SU-DHL-6 (cell line): ENCODE data around the gene CNTN1.

Experiments used
- EZH2phosphoT487 ChIP-seq: fragments of 200-600 bp; sonication (generic), shearing (Covaris generic); conservative IDR thresholded peaks from 2 replicates; pipeline ENCODE4 v1.6.1; 2018; ENCODE audit warnings: mild to moderate bottlenecking, antibody characterized with exemption, low read length, moderate library complexity, mixed read lengths
- TF ChIP-seq, protein P1 (sequence below): fragments of 200-600 bp; sonication (generic); IDR thresholded peaks from one replicate; pipeline ENCODE4 v1.5.1; 2017; ENCODE audit warnings: antibody characterized with exemption, mild to moderate bottlenecking, low read length, moderate library complexity; ENCODE audit not compliant: insufficient read depth, poor library complexity, severe bottlenecking

DNA sequence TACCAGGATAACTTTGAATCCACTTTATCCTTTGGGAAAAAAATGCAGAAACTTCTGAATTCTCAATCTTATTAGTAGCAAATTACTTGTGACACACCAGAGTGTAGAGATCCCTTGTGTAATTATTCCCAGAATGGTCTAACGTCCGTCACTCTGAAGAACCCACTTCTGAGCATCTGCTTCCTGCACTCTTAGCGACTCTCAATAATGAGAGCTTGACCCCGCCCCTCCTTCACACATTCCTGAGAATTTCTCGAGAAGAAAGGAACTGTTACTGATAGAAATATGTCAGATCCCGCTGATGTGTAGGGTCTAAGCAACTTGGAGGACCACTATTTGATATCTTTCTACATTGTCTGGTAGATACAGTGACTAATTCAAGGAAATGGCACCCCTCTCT lies 277.6 kb downstream of the CNTN1 start:
- TF ChIP-seq, protein P1, sequence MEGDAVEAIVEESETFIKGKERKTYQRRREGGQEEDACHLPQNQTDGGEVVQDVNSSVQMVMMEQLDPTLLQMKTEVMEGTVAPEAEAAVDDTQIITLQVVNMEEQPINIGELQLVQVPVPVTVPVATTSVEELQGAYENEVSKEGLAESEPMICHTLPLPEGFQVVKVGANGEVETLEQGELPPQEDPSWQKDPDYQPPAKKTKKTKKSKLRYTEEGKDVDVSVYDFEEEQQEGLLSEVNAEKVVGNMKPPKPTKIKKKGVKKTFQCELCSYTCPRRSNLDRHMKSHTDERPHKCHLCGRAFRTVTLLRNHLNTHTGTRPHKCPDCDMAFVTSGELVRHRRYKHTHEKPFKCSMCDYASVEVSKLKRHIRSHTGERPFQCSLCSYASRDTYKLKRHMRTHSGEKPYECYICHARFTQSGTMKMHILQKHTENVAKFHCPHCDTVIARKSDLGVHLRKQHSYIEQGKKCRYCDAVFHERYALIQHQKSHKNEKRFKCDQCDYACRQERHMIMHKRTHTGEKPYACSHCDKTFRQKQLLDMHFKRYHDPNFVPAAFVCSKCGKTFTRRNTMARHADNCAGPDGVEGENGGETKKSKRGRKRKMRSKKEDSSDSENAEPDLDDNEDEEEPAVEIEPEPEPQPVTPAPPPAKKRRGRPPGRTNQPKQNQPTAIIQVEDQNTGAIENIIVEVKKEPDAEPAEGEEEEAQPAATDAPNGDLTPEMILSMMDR, result no peak
- TF ChIP-seq EZH2phosphoT487, result no peak
